ENCODE results near the gene BLCAP.

- TF ChIP-seq CTCF (conservative IDR thresholded peaks at IDR 0.05; ENCODE audit: low read depth, low read length) (no peak), POLR2A (IDR thresholded peaks at IDR 0.05; ENCODE audit: low read depth, low read length) (no peak), BHLHE40 (IDR thresholded peaks at IDR 0.05; ENCODE audit: low read depth, low read length) (no peak), CEBPB (IDR thresholded peaks at IDR 0.05; ENCODE audit: low read depth, low read length) (no peak), MAFK (IDR thresholded peaks at IDR 0.05; ENCODE audit: low read depth, low read length) (no peak), NFE2L2 (IDR thresholded peaks at IDR 0.05; ENCODE audit: low read depth, low read length) (no peak), RCOR1 (IDR thresholded peaks at IDR 0.05; ENCODE audit: insufficient replicate concordance, low read length) (no peak), MXI1 (IDR thresholded peaks at IDR 0.05; ENCODE audit: borderline replicate concordance, low read depth, low read length) (no peak)
Observed at GRCh38 chr20:37529968-37530600, 2.4 kb upstream of the BLCAP start.
